ENCODE measurements around the gene SEBOX.

SEBOX gene

GRCh38 chr17:28319598-28319935, 45.4 kb downstream of the SEBOX start:
- no peak for DNase-seq (ENCODE audit: low spot score)

- peak; percentile 99 for DNase-seq (ENCODE audit: low spot score)
These were observed 46.0 kb downstream of the SEBOX start, which contains the start of gene TMEM97 for GRCh38 chr17:28318759-28319597. Gene TMEM97, plus strand, starts transcription at chr17:28319200. Its CDS starts 40 bp downstream, at chr17:28319240.

- DNase-seq (ENCODE audit: low spot score) = peak; percentile 61
These were observed 46.8 kb downstream of the SEBOX start for GRCh38 chr17:28317966-28318758.

GRCh38 chr17:28317099-28317965, 47.7 kb downstream of the SEBOX start:
- no peak for DNase-seq (ENCODE audit: low spot score)

GRCh38 chr17:28315846-28316705, 48.9 kb downstream of the SEBOX start:
- DNase-seq (ENCODE audit: low spot score) = no peak

- DNase-seq (ENCODE audit: low spot score) = no peak
These were observed 51.2 kb downstream of the SEBOX start for GRCh38 chr17:28313841-28314240.
